DOHH2 (cell line): ENCODE data around the gene PLEKHG4B.

ENCODE experiments used
- EZH2phosphoT487 ChIP-seq: fragments of 200-600 bp; sonication (generic); IDR thresholded peaks from 2 replicates; pipeline ENCODE4 v1.6.1; 2017; ENCODE audit warnings: borderline replicate concordance, mild to moderate bottlenecking, antibody characterized with exemption, low read length, moderate library complexity, mixed read lengths
- TF ChIP-seq, protein P1 (sequence below): fragments of 200-600 bp; sonication (generic); IDR thresholded peaks from one replicate; pipeline ENCODE4 v1.5.1; 2014; ENCODE audit warnings: antibody characterized with exemption, mild to moderate bottlenecking, low read depth, low read length; ENCODE audit not compliant: poor library complexity, severe bottlenecking

DNA sequence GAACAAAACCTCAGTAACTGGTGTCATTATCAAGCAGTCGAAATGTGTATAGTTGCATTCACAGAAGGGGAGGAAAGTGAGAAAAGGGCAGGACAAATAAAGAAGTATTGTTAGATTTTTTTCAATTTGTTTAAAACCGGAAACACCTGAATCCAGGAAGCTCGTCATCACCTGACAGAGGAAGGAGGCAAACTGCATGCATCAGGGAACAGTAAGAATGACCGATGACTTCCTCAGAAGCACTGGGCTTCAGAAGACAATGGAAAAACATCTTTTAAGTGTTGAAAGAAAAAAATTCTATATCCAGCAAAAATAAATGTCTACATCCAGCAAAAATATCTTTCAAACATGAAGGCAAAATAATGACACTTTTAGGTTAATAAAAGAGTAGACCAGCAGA lies 29.5 kb downstream of the PLEKHG4B start:
- TF ChIP-seq, protein P1, sequence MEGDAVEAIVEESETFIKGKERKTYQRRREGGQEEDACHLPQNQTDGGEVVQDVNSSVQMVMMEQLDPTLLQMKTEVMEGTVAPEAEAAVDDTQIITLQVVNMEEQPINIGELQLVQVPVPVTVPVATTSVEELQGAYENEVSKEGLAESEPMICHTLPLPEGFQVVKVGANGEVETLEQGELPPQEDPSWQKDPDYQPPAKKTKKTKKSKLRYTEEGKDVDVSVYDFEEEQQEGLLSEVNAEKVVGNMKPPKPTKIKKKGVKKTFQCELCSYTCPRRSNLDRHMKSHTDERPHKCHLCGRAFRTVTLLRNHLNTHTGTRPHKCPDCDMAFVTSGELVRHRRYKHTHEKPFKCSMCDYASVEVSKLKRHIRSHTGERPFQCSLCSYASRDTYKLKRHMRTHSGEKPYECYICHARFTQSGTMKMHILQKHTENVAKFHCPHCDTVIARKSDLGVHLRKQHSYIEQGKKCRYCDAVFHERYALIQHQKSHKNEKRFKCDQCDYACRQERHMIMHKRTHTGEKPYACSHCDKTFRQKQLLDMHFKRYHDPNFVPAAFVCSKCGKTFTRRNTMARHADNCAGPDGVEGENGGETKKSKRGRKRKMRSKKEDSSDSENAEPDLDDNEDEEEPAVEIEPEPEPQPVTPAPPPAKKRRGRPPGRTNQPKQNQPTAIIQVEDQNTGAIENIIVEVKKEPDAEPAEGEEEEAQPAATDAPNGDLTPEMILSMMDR = no peak
- no peak for TF ChIP-seq EZH2phosphoT487
